OCI-LY7 (cell line): ENCODE data around the gene LCMT1. TPM values are rescaled to one million over a fixed set of nuclear protein-coding genes. Genes with fewer than 3 reads are reported as not detected.

Source experiments
- BruUV-seq: library from RNA; stranded (reverse); fragments of 400-500 nt; replicated peaks from 2 replicates; lab custom pipeline; 2021; lab: Mats Ljungman, UMichigan
- CTCF ChIA-PET: fragments of 300-600 bp; sonication (Branson Sonifier 250); formaldehyde crosslinking; loops from one replicate; lab custom pipeline; 2022; ENCODE audit warnings: antibody characterized with exemption; ENCODE audit not compliant: unreplicated experiment; lab: Charles Lee
- POLR2A ChIA-PET: fragments of 300-600 bp; sonication (Branson Sonifier 250); formaldehyde crosslinking; loops from one replicate; lab custom pipeline; 2022; ENCODE audit warnings: antibody characterized with exemption; lab: Charles Lee
- DNase-seq: peaks from one replicate; pipeline ENCODE4 v3.0.0-alpha.2; 2015; ENCODE audit warnings: low spot score
- H2AFZ ChIP-seq: fragments of 200-600 bp; sonication (generic), shearing (Covaris generic); 2 replicates; pipeline ENCODE4 v1.6.1; 2014; ENCODE audit warnings: mild to moderate bottlenecking, antibody characterized with exemption, low read length, moderate library complexity
- H3K27ac ChIP-seq: fragments of 200-600 bp; sonication (generic); 2 replicates; pipeline ENCODE4 v1.5.1; 2014; ENCODE audit warnings: mixed run types, low read depth, mild to moderate bottlenecking, moderate library complexity, low read length, inconsistent platforms; ENCODE audit not compliant: poor library complexity, severe bottlenecking
- H3K36me3 ChIP-seq: fragments of 200-600 bp; sonication (generic); 2 replicates; pipeline ENCODE4 v1.6.1; 2014; ENCODE audit warnings: mild to moderate bottlenecking, antibody characterized with exemption, low read length, moderate library complexity, mixed read lengths; ENCODE audit not compliant: insufficient read depth
- H3K4me1 ChIP-seq: fragments of 200-600 bp; sonication (generic); 2 replicates; pipeline ENCODE4 v1.5.1; 2014; ENCODE audit warnings: mild to moderate bottlenecking, low read length; ENCODE audit not compliant: insufficient read depth, poor library complexity, severe bottlenecking
- H3K4me2 ChIP-seq: fragments of 200-600 bp; sonication (generic); 2 replicates; pipeline ENCODE4 v1.6.1; 2014; ENCODE audit warnings: mild to moderate bottlenecking, low read length
- H3K4me3 ChIP-seq: fragments of 200-600 bp; sonication (generic); 2 replicates; pipeline ENCODE4 v1.5.1; 2014; ENCODE audit warnings: mild to moderate bottlenecking, low read depth, low read length; ENCODE audit not compliant: poor library complexity, severe bottlenecking
- H3K79me2 ChIP-seq: fragments of 200-600 bp; sonication (generic); 2 replicates; pipeline ENCODE4 v1.6.1; 2016; ENCODE audit warnings: low read depth, mild to moderate bottlenecking, low read length, moderate library complexity, mixed read lengths; ENCODE audit not compliant: insufficient read depth
- H3K9me2 ChIP-seq: fragments of 200-600 bp; sonication (generic); 2 replicates; pipeline ENCODE4 v1.6.1; 2016; ENCODE audit warnings: mild to moderate bottlenecking, low read length, mixed read lengths; ENCODE audit not compliant: insufficient read depth
- H3K9me3 ChIP-seq: fragments of 200-600 bp; sonication (generic); 2 replicates; pipeline ENCODE4 v1.6.1; 2014; ENCODE audit warnings: mild to moderate bottlenecking, mixed run types, low read length, mixed read lengths
- H4K20me1 ChIP-seq: fragments of 200-600 bp; sonication (generic); 2 replicates; pipeline ENCODE4 v1.6.1; 2014; ENCODE audit warnings: mild to moderate bottlenecking, antibody characterized with exemption, low read length, moderate library complexity, mixed read lengths; ENCODE audit not compliant: insufficient read depth
- EZH2phosphoT487 ChIP-seq: fragments of 200-600 bp; sonication (generic); IDR thresholded peaks from 2 replicates; pipeline ENCODE4 v1.6.1; 2018; ENCODE audit warnings: low read depth, borderline replicate concordance, mild to moderate bottlenecking, mixed run types, antibody characterized with exemption, low read length, moderate library complexity, mixed read lengths
- intact Hi-C: fragments of 100-400 bp; cut with micrococcal nuclease; formaldehyde crosslinking; loops from one replicate; pipeline ENCODE4 v1.10.0; 2022; ENCODE audit not compliant: unreplicated experiment
- total RNA-seq, 2 experiments: library from RNA; depleted of rRNA in 1 of 2; stranded (reverse); fragments of >200 nt in 1 of 2; shearing (Covaris generic) in 1 of 2; gene quantifications; 2 replicates each; pipeline ENCODE4 v1.2.3, GENCODE V29; 2014 to 2022
- TF ChIP-seq, protein P1 (sequence below): fragments of 200-600 bp; sonication (generic); conservative IDR thresholded peaks from 2 replicates; pipeline ENCODE4 v1.5.1; 2014; ENCODE audit warnings: mild to moderate bottlenecking, antibody characterized with exemption, low read length, moderate library complexity, mixed read lengths

The LCMT1 gene
- total RNA-seq, 2 experiments from 2014 or later, result 19.4 to 42.0 TPM

DNA sequence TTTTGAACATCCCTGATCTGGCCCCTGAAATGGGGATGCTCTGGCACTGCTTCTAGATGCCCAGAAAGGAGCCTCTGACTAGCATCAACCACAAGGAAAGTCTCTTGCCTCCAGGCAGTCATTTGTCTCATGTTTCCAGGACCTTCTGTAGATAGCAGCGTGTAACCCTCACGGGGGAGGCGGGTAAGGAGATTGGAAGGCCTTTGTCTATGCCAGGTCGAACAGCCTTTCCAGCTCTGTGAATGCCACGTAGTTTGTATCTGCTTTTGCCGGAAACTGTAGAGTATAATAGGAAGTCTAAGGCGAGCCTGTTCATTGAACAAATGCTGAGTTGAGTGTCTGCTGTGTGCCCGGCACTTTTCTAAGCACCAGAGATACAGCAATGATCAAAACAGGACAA, 61.3 kb downstream of the LCMT1 start:
- H3K27ac ChIP-seq, result no peak overlapping the region
- no peaks in the 10 kb centered on the region for H3K9me2 ChIP-seq
- no peaks in the 10 kb centered on the region for H3K4me1 ChIP-seq
- TF ChIP-seq, protein P1, sequence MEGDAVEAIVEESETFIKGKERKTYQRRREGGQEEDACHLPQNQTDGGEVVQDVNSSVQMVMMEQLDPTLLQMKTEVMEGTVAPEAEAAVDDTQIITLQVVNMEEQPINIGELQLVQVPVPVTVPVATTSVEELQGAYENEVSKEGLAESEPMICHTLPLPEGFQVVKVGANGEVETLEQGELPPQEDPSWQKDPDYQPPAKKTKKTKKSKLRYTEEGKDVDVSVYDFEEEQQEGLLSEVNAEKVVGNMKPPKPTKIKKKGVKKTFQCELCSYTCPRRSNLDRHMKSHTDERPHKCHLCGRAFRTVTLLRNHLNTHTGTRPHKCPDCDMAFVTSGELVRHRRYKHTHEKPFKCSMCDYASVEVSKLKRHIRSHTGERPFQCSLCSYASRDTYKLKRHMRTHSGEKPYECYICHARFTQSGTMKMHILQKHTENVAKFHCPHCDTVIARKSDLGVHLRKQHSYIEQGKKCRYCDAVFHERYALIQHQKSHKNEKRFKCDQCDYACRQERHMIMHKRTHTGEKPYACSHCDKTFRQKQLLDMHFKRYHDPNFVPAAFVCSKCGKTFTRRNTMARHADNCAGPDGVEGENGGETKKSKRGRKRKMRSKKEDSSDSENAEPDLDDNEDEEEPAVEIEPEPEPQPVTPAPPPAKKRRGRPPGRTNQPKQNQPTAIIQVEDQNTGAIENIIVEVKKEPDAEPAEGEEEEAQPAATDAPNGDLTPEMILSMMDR, result no peak
- no peak for TF ChIP-seq EZH2phosphoT487
- H3K36me3 ChIP-seq, result peaks cover 45% of the 10 kb centered on the region
- no peak overlapping the region for H2AFZ ChIP-seq
- H3K4me2 ChIP-seq, result no peak overlapping the region
- CTCF ChIA-PET, result no interaction called here
- no peaks in the 10 kb centered on the region for H4K20me1 ChIP-seq
- POLR2A ChIA-PET, result interaction anchor here (0.6 kb wide), 1 partner anchor 42 kb away, joined by 3 read pairs; no protein-coding TSS in a partner anchor
- DNase-seq, result no peak
- intact Hi-C loops, result no loop called here
- no peak overlapping the region for H3K4me3 ChIP-seq
- H3K79me2 ChIP-seq, result no peaks in the 10 kb centered on the region
- BruUV-seq, result no TSS peak
- no peaks in the 10 kb centered on the region for H3K9me3 ChIP-seq

DNA sequence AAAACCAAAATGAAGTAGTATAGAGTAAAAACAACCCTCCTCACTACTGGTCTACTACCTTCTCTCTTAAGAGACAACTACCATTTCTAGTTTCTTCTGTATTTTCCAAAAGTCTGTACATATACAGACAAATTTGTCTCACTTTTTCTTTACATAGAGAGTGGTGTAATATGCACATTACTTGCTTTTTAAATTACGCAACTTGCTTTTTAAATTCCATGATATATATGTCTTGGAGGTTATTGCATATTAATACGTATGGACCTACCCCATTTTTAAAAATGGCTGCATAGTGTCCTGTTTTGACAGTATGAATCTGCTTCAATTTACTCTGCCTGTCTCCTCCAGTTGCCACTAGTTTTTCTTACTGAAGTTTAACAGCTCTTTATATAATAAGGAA, 62.7 kb downstream of the LCMT1 start:
- POLR2A ChIA-PET, result interaction anchor here (0.9 kb wide), 1 partner anchor 8 kb away, joined by 4 read pairs; no protein-coding TSS in a partner anchor
- H3K27ac ChIP-seq, result no peak overlapping the region
- H3K4me1 ChIP-seq, result no peaks in the 10 kb centered on the region
- no peaks in the 10 kb centered on the region for H3K9me2 ChIP-seq
- no peak overlapping the region for H2AFZ ChIP-seq
- intact Hi-C loops, result no loop called here
- H4K20me1 ChIP-seq, result no peaks in the 10 kb centered on the region
- H3K9me3 ChIP-seq, result no peaks in the 10 kb centered on the region
- no peaks in the 10 kb centered on the region for H3K79me2 ChIP-seq
- TF ChIP-seq EZH2phosphoT487, result no peak
- TF ChIP-seq, protein P1, result no peak
- no peak for DNase-seq
- H3K4me2 ChIP-seq, result no peak overlapping the region
- peaks cover 32% of the 10 kb centered on the region for H3K36me3 ChIP-seq
- H3K4me3 ChIP-seq, result no peak overlapping the region
- no TSS peak for BruUV-seq
- CTCF ChIA-PET, result no interaction called here

DNA sequence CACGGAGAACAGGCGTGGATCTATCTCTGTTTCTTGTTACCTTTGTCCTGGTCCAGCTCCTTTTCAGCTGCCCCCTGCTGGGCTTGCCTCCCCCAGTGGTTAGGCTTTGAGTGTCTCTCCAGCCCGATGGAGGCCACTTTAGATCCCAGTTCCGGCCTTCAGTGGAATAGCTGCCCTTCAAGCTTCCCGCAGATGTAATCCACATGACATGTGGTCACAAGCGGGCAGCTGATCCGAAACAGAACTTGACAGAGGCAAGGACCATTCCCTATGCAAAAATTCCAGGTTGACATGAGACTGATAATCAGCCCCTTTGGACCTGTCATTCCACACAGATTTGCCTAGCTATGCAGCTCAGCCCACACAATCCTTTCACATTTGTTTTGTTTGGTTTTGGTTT, 64.6 kb downstream of the LCMT1 start:
- Histone ChIP-seq H3K79me2 (no peaks in the 10 kb centered on the region), H4K20me1 (no peaks in the 10 kb centered on the region), H3K4me3 (no peak overlapping the region), H3K4me2 (no peak overlapping the region), H3K27ac (no peak overlapping the region), H2AFZ (no peak overlapping the region), H3K4me1 (no peaks in the 10 kb centered on the region), H3K36me3 (peaks cover 15% of the 10 kb centered on the region), H3K9me3 (no peaks in the 10 kb centered on the region), H3K9me2 (no peaks in the 10 kb centered on the region)
- no peak for DNase-seq
- CTCF ChIA-PET, result no interaction called here
- no TSS peak for BruUV-seq
- intact Hi-C loops, result no loop called here
- POLR2A ChIA-PET, result interaction anchor here (0.6 kb wide), 1 partner anchor 232 kb away, joined by 4 read pairs; no protein-coding TSS in a partner anchor
- TF ChIP-seq, protein P1, result no peak
- TF ChIP-seq EZH2phosphoT487, result no peak
